ENCODE measurements around the gene DDX52. TPM values are rescaled to one million over a fixed set of nuclear protein-coding genes. Genes with fewer than 3 reads are reported as not detected.

DDX52 gene
- total and polyA plus RNA-seq, 2 of the 13 experiments (the other 11 are each of a cell fraction or from before 2014, with no cell fraction given), result 8.9 to 36.1 TPM

DNA sequence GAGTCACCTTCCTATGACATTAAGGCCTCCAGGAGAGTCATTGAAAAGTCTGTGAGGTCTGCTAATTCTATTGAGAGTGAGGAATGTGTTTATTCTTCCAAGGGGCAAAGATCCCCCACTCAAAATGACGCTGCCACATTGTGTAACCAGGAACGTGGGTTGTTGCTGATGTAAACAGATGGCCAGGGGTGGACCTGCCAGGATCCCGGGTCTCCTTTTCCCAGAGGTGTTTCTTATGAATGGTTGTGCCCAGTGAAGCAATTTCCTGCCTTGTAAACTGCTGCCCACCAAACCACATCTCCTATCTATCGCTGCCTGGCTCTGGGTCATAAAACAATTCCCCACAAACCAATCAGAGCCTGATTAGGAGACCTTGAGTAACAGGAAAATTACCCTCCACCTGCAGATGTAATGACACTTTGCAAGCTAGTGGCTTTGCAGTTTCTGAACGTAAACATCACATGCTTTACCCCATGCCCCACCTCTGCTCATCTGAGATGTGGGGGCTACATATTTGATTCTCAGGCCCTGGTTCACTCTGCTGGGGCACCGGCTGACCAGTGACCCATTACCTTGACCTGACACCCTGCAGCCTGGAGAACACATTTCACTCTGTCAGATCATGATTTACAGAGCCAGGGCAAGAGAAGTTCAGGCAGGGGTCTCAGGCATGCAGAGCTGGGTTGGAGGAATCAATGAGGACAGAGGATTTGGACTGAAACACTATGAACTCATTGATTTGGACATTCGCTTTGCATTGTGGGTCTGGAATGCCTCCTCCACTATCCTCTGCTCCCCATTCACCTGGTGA lies 33.1 kb upstream of the DDX52 start (continued):
- TF ChIP-seq HCFC1 (IDR thresholded peaks at IDR 0.05; ENCODE audit: low read depth, low read length) (no peak), ZNF883 (CRISPR knock-in tag; IDR thresholded peaks at IDR 0.05; ENCODE audit: not compliant biosample characterization) (peak; percentile 45), HNRNPH1 (optimal IDR thresholded peaks at IDR 0.05; ENCODE audit: low read depth, low read length) (no peak), ZNF10 (CRISPR knock-in tag; IDR thresholded peaks at IDR 0.05; ENCODE audit: borderline replicate concordance, low read depth) (no peak), RXRB (CRISPR knock-in tag; IDR thresholded peaks at IDR 0.05; ENCODE audit: borderline replicate concordance) (peak; percentile 74; the same call in 1 of the 2 replicates), ZSCAN20 (CRISPR knock-in tag; IDR thresholded peaks at IDR 0.05; ENCODE audit: borderline replicate concordance) (0 out of 2 replicates have a peak, but pooled peaks have one; percentile 47), ARID2 (CRISPR knock-in tag; IDR thresholded peaks at IDR 0.05; ENCODE audit: borderline replicate concordance) (no peak), SOX5 (CRISPR knock-in tag; IDR thresholded peaks at IDR 0.05; ENCODE audit: borderline replicate concordance) (peak; percentile 80), NFE2L2 (IDR thresholded peaks at IDR 0.05; ENCODE audit: low read length) (no peak), SOX13 (IDR thresholded peaks at IDR 0.05) (peak; percentile 25; the same call in 1 of the 2 replicates), SOX13 (CRISPR knock-in tag; conservative IDR thresholded peaks at IDR 0.05 in 1 of 2, IDR thresholded peaks at IDR 0.05 in 1 of 2) (peak in 1 of 2 experiments; percentile 80; a peak in 2 of 4 replicates), SOX6 (IDR thresholded peaks at IDR 0.05) (no peak), SOX6 (CRISPR knock-in tag; IDR thresholded peaks at IDR 0.05) (peak; percentile 72), ZC3H4 (CRISPR knock-in tag; IDR thresholded peaks at IDR 0.05; ENCODE audit: borderline replicate concordance) (no peak), SMARCC2 (IDR thresholded peaks at IDR 0.05) (no peak), JUND (CRISPR knock-in tag; IDR thresholded peaks at IDR 0.05) (peak; percentile 4; the same call in 1 of the 2 replicates), HDAC1 (CRISPR knock-in tag; IDR thresholded peaks at IDR 0.05) (peak; percentile 71)
- TF ChIP-seq, protein P1, sequence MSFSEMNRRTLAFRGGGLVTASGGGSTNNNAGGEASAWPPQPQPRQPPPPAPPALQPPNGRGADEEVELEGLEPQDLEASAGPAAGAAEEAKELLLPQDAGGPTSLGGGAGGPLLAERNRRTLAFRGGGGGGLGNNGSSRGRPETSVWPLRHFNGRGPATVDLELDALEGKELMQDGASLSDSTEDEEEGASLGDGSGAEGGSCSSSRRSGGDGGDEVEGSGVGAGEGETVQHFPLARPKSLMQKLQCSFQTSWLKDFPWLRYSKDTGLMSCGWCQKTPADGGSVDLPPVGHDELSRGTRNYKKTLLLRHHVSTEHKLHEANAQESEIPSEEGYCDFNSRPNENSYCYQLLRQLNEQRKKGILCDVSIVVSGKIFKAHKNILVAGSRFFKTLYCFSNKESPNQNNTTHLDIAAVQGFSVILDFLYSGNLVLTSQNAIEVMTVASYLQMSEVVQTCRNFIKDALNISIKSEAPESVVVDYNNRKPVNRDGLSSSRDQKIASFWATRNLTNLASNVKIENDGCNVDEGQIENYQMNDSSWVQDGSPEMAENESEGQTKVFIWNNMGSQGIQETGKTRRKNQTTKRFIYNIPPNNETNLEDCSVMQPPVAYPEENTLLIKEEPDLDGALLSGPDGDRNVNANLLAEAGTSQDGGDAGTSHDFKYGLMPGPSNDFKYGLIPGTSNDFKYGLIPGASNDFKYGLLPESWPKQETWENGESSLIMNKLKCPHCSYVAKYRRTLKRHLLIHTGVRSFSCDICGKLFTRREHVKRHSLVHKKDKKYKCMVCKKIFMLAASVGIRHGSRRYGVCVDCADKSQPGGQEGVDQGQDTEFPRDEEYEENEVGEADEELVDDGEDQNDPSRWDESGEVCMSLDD (CRISPR knock-in tag; IDR thresholded peaks at IDR 0.05; ENCODE audit: borderline replicate concordance), result no peak
- TF ChIP-seq, protein P2, sequence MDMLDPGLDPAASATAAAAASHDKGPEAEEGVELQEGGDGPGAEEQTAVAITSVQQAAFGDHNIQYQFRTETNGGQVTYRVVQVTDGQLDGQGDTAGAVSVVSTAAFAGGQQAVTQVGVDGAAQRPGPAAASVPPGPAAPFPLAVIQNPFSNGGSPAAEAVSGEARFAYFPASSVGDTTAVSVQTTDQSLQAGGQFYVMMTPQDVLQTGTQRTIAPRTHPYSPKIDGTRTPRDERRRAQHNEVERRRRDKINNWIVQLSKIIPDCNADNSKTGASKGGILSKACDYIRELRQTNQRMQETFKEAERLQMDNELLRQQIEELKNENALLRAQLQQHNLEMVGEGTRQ (IDR thresholded peaks at IDR 0.05; ENCODE audit: low read depth, low read length), result no peak
- TF ChIP-seq, protein P2 (CRISPR knock-in tag; IDR thresholded peaks at IDR 0.05; ENCODE audit: borderline replicate concordance), result no peak
- TF ChIP-seq, protein P3, sequence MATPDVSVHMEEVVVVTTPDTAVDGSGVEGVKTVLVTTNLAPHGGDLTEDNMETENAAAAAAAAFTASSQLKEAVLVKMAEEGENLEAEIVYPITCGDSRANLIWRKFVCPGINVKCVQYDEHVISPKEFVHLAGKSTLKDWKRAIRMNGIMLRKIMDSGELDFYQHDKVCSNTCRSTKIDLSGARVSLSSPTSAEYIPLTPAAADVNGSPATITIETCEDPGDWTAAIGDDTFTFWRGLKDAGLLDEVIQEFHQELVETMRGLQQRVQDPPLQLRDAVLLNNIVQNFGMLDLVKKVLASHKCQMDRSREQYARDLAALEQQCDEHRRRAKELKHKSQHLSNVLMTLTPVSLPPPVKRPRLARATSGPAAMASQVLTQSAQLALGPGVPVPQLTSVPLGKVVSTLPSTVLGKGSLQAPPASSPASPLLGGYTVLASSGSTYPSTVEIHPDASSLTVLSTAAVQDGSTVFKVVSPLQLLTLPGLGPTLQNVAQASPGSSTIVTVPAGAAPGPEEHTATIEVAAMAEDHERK (CRISPR knock-in tag; IDR thresholded peaks at IDR 0.05; ENCODE audit: low read depth), result no peak
- TF ChIP-seq, protein P4, sequence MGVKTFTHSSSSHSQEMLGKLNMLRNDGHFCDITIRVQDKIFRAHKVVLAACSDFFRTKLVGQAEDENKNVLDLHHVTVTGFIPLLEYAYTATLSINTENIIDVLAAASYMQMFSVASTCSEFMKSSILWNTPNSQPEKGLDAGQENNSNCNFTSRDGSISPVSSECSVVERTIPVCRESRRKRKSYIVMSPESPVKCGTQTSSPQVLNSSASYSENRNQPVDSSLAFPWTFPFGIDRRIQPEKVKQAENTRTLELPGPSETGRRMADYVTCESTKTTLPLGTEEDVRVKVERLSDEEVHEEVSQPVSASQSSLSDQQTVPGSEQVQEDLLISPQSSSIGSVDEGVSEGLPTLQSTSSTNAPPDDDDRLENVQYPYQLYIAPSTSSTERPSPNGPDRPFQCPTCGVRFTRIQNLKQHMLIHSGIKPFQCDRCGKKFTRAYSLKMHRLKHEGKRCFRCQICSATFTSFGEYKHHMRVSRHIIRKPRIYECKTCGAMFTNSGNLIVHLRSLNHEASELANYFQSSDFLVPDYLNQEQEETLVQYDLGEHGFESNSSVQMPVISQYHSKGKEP (CRISPR knock-in tag; IDR thresholded peaks at IDR 0.05), result no peak

Measured in HepG2 (cell line).